Measurements from ENCODE around the gene CYB5R4.

DNA sequence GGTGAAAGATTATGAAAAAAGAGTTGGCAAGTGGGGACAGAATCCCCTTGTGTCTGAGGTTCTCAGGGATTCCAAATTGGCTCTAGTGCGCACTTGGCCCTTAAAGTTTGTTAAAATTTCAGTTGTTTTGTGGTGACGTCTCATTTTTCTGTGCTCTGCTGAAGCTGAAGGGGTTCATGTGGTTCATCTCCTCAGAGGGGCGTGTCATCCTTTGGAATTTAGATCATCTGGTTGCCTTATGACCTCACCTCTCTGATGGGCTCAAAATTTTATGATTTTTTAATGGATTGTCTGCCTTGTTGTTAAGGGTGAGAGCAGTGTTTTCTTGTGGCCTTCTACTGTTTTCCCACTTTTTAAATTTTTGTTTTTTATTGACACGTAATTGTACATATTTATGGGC lies 20.3 kb downstream of the CYB5R4 start:
- TF ChIP-seq, protein P1, sequence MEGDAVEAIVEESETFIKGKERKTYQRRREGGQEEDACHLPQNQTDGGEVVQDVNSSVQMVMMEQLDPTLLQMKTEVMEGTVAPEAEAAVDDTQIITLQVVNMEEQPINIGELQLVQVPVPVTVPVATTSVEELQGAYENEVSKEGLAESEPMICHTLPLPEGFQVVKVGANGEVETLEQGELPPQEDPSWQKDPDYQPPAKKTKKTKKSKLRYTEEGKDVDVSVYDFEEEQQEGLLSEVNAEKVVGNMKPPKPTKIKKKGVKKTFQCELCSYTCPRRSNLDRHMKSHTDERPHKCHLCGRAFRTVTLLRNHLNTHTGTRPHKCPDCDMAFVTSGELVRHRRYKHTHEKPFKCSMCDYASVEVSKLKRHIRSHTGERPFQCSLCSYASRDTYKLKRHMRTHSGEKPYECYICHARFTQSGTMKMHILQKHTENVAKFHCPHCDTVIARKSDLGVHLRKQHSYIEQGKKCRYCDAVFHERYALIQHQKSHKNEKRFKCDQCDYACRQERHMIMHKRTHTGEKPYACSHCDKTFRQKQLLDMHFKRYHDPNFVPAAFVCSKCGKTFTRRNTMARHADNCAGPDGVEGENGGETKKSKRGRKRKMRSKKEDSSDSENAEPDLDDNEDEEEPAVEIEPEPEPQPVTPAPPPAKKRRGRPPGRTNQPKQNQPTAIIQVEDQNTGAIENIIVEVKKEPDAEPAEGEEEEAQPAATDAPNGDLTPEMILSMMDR (conservative IDR thresholded peaks at IDR 0.05; ENCODE audit: low read length): no peak
- TF ChIP-seq EZH2phosphoT487 (IDR thresholded peaks at IDR 0.05; ENCODE audit: borderline replicate concordance): no peak
